Endothelial cell of umbilical vein (primary cell): ENCODE results near the gene OR2W3. TPM values are rescaled to one million over a fixed set of nuclear protein-coding genes. Genes with fewer than 3 reads are reported as not detected.

Experiments
- BruUV-seq: library from RNA; stranded (reverse); fragments of 400-500 nt; replicated peaks from 2 replicates; lab custom pipeline; 2021; lab: Mats Ljungman, UMichigan
- CTCF ChIA-PET: fragments of 300-600, 350-600 bp; sonication (Branson Sonifier 250); formaldehyde crosslinking; loops from one replicate; lab custom pipeline; 2021; ENCODE audit warnings: antibody characterized with exemption, inconsistent platforms; lab: Charles Lee
- POLR2A ChIA-PET: fragments of 300-600, 350-600 bp; sonication (Branson Sonifier 250); formaldehyde crosslinking; loops from one replicate; lab custom pipeline; 2021; ENCODE audit warnings: antibody characterized with exemption, inconsistent platforms; lab: Charles Lee
- DNase-seq: peaks from one replicate; pipeline ENCODE4 v3.0.0-alpha.2; 2011; ENCODE audit warnings: low read depth, low spot score
- FAIRE-seq: peaks from 2 replicates; lab custom pipeline; 2011; peaks lifted over from hg19 to GRCh38; lab: Jason Lieb, UNC
- H2AFZ ChIP-seq: 2 replicates; pipeline ENCODE4 v1.6.0; 2012; ENCODE audit warnings: low read depth, low read length, control low read depth, inconsistent platforms
- H3K27ac ChIP-seq: 2 replicates; pipeline ENCODE4 v1.5.1; 2011; ENCODE audit warnings: low read depth, mild to moderate bottlenecking, control low read depth, low read length, moderate library complexity; ENCODE audit not compliant: insufficient read depth
- H3K27me3 ChIP-seq, 2 experiments: 2 replicates each; pipeline versions ENCODE4 v1.6.0 to v1.6.1; 2011; ENCODE audit warnings: low read length in 2 of 2, mixed read lengths in 1 of 2; ENCODE audit not compliant: control insufficient read depth in 2 of 2, insufficient read depth in 2 of 2
- H3K36me3 ChIP-seq, 2 experiments: 2 replicates in 1 of 2; 3 replicates in 1 of 2; pipeline ENCODE4 v1.5.1; 2011; ENCODE audit warnings: low read length in 2 of 2, mild to moderate bottlenecking in 1 of 2, moderate library complexity in 1 of 2; ENCODE audit not compliant: control insufficient read depth in 2 of 2, insufficient read depth in 2 of 2; ENCODE audit errors: extremely low read depth in 1 of 2
- H3K4me1 ChIP-seq: 3 replicates; pipeline ENCODE4 v1.5.1; 2011; ENCODE audit warnings: mild to moderate bottlenecking, low read length; ENCODE audit not compliant: control insufficient read depth, insufficient read depth; ENCODE audit errors: extremely low read depth
- H3K4me2 ChIP-seq: 2 replicates; pipeline ENCODE4 v1.6.1; 2011; ENCODE audit warnings: low read length, control low read depth, mixed read lengths; ENCODE audit not compliant: insufficient read depth
- H3K4me3 ChIP-seq, 3 experiments: fragments of 200-600 bp in 1 of 3; sonication (generic), shearing (Covaris generic) in 1 of 3; replicated peaks in 1 of 3; 2 replicates each; pipeline ENCODE4 v1.5.1; 2011 to 2016; ENCODE audit warnings: control low read depth in 3 of 3, low read length in 3 of 3, mild to moderate bottlenecking in 2 of 3, inconsistent platforms in 1 of 3, low read depth in 1 of 3, moderate library complexity in 1 of 3; ENCODE audit not compliant: insufficient read depth in 1 of 3
- H3K79me2 ChIP-seq: 2 replicates; pipeline ENCODE4 v1.6.0; 2012; ENCODE audit warnings: low read length, inconsistent platforms; ENCODE audit not compliant: control insufficient read depth, insufficient read depth
- H3K9ac ChIP-seq: replicated peaks from 2 replicates; pipeline ENCODE3; 2011; ENCODE audit warnings: low read length, control low read depth; ENCODE audit not compliant: insufficient read depth; ENCODE audit errors: extremely low read depth
- H3K9me1 ChIP-seq: replicated peaks from 3 replicates; pipeline ENCODE4 v1.6.0; 2011; ENCODE audit warnings: mild to moderate bottlenecking, low read length; ENCODE audit not compliant: control insufficient read depth, insufficient read depth; ENCODE audit errors: extremely low read depth
- H3K9me3 ChIP-seq: replicated peaks from 2 replicates; pipeline ENCODE4 v1.5.1; 2012; ENCODE audit warnings: low read length, inconsistent platforms; ENCODE audit not compliant: control insufficient read depth, insufficient read depth
- H4K20me1 ChIP-seq: replicated peaks from 2 replicates; pipeline ENCODE3; 2011; ENCODE audit warnings: mild to moderate bottlenecking, low read length; ENCODE audit not compliant: control insufficient read depth, insufficient read depth; ENCODE audit errors: extremely low read depth
- EZH2 ChIP-seq: IDR thresholded peaks from 2 replicates; pipeline ENCODE4 v1.6.1; 2012; ENCODE audit warnings: borderline replicate concordance, low read depth, mild to moderate bottlenecking, moderate library complexity, low read length, inconsistent platforms; ENCODE audit not compliant: severe bottlenecking
- FOS ChIP-seq: IDR thresholded peaks from 2 replicates; pipeline ENCODE4 v1.6.1; 2011; ENCODE audit warnings: mild to moderate bottlenecking, low read length, moderate library complexity, borderline replicate concordance; ENCODE audit not compliant: insufficient read depth
- GATA2 ChIP-seq: IDR thresholded peaks from 2 replicates; pipeline ENCODE4 v1.7.0; 2011; ENCODE audit warnings: low read depth, mild to moderate bottlenecking, moderate library complexity, mixed read lengths, low read length; ENCODE audit not compliant: insufficient read length, insufficient read depth
- JUN ChIP-seq: IDR thresholded peaks from 2 replicates; pipeline ENCODE4 v1.6.1; 2011; ENCODE audit warnings: borderline replicate concordance, low read depth; ENCODE audit not compliant: insufficient read length, insufficient read depth
- MAX ChIP-seq: IDR thresholded peaks from 2 replicates; pipeline ENCODE4 v1.6.1; 2011; ENCODE audit not compliant: insufficient read depth, insufficient read length
- MYC ChIP-seq: IDR thresholded peaks from one replicate; pipeline ENCODE4 v1.6.1; 2011; ENCODE audit warnings: mild to moderate bottlenecking, low read depth, low read length
- POLR2A ChIP-seq: IDR thresholded peaks from 2 replicates; pipeline ENCODE4 v1.6.1; 2012; ENCODE audit warnings: low read depth, mild to moderate bottlenecking, control low read depth, low read length
- POLR2AphosphoS5 ChIP-seq: IDR thresholded peaks from 2 replicates; pipeline ENCODE4 v1.6.1; 2012; ENCODE audit warnings: low read depth, mild to moderate bottlenecking, control low read depth, low read length, moderate library complexity; ENCODE audit not compliant: insufficient read depth
- dilution Hi-C: fragments of 300-500 bp; cut with MboI; formaldehyde crosslinking; loops from one replicate; pipeline ENCODE4 v1.15.0; 2019; ENCODE audit warnings: low sequenced_read_pairs; ENCODE audit not compliant: extremely low pct_ligation_motif_present
- intact Hi-C: fragments of 100-400 bp; cut with micrococcal nuclease; formaldehyde crosslinking; loops from one replicate; pipeline ENCODE4 v1.10.0; 2022
- polyA plus RNA-seq, 4 experiments: library from polyadenylated mRNA; depleted of rRNA in 3 of 4; stranded (reverse) in 3 of 4; unstranded in 1 of 4; fragments of >200 nt; gene quantifications; 2 replicates each; pipeline versions ENCODE4 v1.2.1 to v1.2.3, GENCODE V29; 2011 to 2012; ENCODE audit warnings: missing spikeins in 1 of 4
- total RNA-seq: library from RNA; stranded (reverse); gene quantifications from 2 replicates; pipeline ENCODE4 v1.2.3, GENCODE V29; 2021
- TF ChIP-seq, protein P1 (sequence below), 2 donors: IDR thresholded peaks; 1 replicate in 1 of 2; 2 replicates in 1 of 2; pipeline ENCODE4 v1.5.1; 2011; ENCODE audit warnings: low read length in 2 of 2, mild to moderate bottlenecking in 2 of 2, moderate library complexity in 2 of 2, control low read depth in 1 of 2, inconsistent platforms in 1 of 2, low read depth in 1 of 2; ENCODE audit not compliant: insufficient read depth in 1 of 2; ENCODE audit errors: extremely low read depth in 1 of 2

Gene OR2W3
- total and polyA plus RNA-seq, 2 donors (not counting 3 experiments of a cell fraction or from before 2014, with no cell fraction given): not detected

DNA sequence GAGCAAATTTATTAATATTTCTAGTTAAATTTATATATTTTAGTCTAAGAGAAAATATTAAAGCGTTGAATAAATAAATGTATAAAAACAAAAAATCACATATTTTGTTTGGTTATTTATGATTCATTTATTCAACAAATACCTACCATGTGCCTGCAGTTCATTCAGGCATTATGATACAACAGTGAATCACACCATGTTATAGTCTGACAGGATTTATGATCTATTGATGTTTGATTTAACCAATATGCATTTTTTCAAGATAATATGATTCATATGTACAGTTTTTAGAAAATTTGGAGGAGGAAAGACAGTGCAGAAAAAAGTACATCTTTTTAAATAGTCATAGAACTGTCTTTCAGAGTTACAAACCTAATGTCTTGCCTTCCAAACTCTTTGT is 45.8 kb upstream of the OR2W3 start:
- BruUV-seq: no TSS peak
- Histone ChIP-seq H3K9me1 (no peaks in the 10 kb centered on the region), H3K4me1 (no peaks in the 10 kb centered on the region), H3K9ac (no peak overlapping the region), H3K4me3 (no peak overlapping the region), H3K79me2 (no peaks in the 10 kb centered on the region), H2AFZ (no peak overlapping the region), H3K9me3 (no peaks in the 10 kb centered on the region), H4K20me1 (no peaks in the 10 kb centered on the region), H3K27ac (no peak overlapping the region), H3K27me3 (no peaks in the 10 kb centered on the region), H3K4me2 (no peak overlapping the region), H3K36me3 (no peaks in the 10 kb centered on the region)
- ChIA-PET CTCF (no interaction called here), POLR2A (no interaction called here)
- intact Hi-C loops: no loop called here
- no peak for FAIRE-seq
- DNase-seq: no peak
- TF ChIP-seq JUN (no peak), FOS (no peak), MAX (no peak), POLR2AphosphoS5 (no peak), GATA2 (no peak), POLR2A (no peak), EZH2 (no peak), MYC (no peak)
- TF ChIP-seq, protein P1, sequence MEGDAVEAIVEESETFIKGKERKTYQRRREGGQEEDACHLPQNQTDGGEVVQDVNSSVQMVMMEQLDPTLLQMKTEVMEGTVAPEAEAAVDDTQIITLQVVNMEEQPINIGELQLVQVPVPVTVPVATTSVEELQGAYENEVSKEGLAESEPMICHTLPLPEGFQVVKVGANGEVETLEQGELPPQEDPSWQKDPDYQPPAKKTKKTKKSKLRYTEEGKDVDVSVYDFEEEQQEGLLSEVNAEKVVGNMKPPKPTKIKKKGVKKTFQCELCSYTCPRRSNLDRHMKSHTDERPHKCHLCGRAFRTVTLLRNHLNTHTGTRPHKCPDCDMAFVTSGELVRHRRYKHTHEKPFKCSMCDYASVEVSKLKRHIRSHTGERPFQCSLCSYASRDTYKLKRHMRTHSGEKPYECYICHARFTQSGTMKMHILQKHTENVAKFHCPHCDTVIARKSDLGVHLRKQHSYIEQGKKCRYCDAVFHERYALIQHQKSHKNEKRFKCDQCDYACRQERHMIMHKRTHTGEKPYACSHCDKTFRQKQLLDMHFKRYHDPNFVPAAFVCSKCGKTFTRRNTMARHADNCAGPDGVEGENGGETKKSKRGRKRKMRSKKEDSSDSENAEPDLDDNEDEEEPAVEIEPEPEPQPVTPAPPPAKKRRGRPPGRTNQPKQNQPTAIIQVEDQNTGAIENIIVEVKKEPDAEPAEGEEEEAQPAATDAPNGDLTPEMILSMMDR (IDR thresholded peaks at IDR 0.05; ENCODE audit: extremely low read depth in 1 of 2, insufficient read depth in 1 of 2, low read depth in 1 of 2, low read length in 2 of 2): no peak
- dilution Hi-C loops: no loop called here
